Fibroblast of pulmonary artery (primary cell): ENCODE results near the gene PRDM2.

Source experiments
- DNase-seq: peaks from one replicate; pipeline ENCODE4 v3.0.0-alpha.2; 2010; ENCODE audit warnings: low read depth
- H3K4me3 ChIP-seq: replicated peaks from 2 replicates; pipeline ENCODE4 v1.5.1; 2011; ENCODE audit warnings: low read depth, mild to moderate bottlenecking, control low read depth, low read length, moderate library complexity
- TF ChIP-seq, protein P1 (sequence below): IDR thresholded peaks from 2 replicates; pipeline ENCODE4 v1.5.1; 2011; ENCODE audit warnings: mild to moderate bottlenecking, control low read depth, low read length, inconsistent platforms; ENCODE audit errors: missing control alignments

PRDM2 gene

DNA sequence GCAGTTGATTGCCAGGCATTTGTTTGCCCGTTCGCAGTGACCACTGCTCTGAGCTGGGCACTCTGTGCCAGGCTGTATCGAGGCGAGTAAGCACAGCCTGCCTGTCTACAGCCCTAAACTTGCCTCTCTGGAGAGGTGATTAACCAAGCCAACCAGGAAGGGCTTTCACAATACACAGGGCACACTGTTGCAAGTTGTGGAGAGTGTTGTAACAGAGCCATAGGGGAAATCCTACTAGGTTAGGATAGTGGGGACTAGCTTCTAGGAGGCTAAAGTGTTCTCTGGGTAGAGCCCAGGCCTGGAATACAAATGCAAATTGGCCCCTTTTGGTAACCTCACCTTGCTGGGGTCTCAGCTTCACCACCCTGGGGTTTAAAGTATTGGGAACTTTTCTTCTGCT is 23.8 kb downstream of the PRDM2 start:
- peak; percentile 75 for DNase-seq
- TF ChIP-seq, protein P1, sequence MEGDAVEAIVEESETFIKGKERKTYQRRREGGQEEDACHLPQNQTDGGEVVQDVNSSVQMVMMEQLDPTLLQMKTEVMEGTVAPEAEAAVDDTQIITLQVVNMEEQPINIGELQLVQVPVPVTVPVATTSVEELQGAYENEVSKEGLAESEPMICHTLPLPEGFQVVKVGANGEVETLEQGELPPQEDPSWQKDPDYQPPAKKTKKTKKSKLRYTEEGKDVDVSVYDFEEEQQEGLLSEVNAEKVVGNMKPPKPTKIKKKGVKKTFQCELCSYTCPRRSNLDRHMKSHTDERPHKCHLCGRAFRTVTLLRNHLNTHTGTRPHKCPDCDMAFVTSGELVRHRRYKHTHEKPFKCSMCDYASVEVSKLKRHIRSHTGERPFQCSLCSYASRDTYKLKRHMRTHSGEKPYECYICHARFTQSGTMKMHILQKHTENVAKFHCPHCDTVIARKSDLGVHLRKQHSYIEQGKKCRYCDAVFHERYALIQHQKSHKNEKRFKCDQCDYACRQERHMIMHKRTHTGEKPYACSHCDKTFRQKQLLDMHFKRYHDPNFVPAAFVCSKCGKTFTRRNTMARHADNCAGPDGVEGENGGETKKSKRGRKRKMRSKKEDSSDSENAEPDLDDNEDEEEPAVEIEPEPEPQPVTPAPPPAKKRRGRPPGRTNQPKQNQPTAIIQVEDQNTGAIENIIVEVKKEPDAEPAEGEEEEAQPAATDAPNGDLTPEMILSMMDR = no peak
- H3K4me3 ChIP-seq = no peak overlapping the region

GRCh38 chr1:13725714-13726175 is 25.8 kb downstream of the PRDM2 start:
- peak; percentile 40 for DNase-seq
- H3K4me3 ChIP-seq = no peak overlapping the region
- TF ChIP-seq, protein P1 = peak; percentile 40

- no peak overlapping the region for H3K4me3 ChIP-seq
- TF ChIP-seq, protein P1 = no peak
- DNase-seq = no peak
These were observed 28.2 kb downstream of the PRDM2 start for GRCh38 chr1:13728091-13728715.

GRCh38 chr1:13730291-13730690 is 30.3 kb downstream of the PRDM2 start:
- no peak overlapping the region for H3K4me3 ChIP-seq
- no peak for DNase-seq
- TF ChIP-seq, protein P1 = no peak

GRCh38 chr1:13730751-13731482 is 30.9 kb downstream of the PRDM2 start:
- no peak for DNase-seq
- TF ChIP-seq, protein P1 = no peak
- H3K4me3 ChIP-seq = no peak overlapping the region

DNA sequence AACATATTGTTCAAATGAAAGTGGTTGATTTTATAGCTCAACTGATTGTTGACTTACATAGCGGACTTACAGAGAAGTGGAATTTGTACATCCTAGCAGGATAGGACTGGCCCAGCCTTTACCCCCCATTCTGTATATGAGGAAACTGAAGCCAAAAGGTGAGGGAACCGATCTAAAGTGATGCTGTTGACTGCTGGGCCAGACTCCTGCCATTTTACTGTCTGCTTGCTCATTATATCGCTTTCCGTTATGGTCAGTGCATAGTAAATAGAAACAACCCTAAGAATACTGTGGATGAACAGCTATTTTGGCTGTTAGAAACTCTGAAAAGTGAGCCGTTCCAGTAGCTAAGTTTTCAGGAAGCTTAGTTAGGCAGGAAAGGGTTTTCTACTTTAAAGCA is 31.9 kb downstream of the PRDM2 start:
- DNase-seq = no peak
- TF ChIP-seq, protein P1 = no peak
- no peak overlapping the region for H3K4me3 ChIP-seq
